Liver (tissue), 9 donors: ENCODE data around the gene TMED5. TPM values are rescaled to one million over a fixed set of nuclear protein-coding genes. Genes with fewer than 3 reads are reported as not detected.

ENCODE experiments used
- DNase-seq: peaks from one replicate; pipeline ENCODE4 v3.0.0-alpha.2; 2017; ENCODE audit warnings: low spot score
- H3K27ac ChIP-seq, 2 donors: one replicate each; pipeline ENCODE4 v1.7.0; 2013; ENCODE audit warnings: inconsistent platforms in 2 of 2, low read length in 2 of 2, control low read depth in 1 of 2, low read depth in 1 of 2, mild to moderate bottlenecking in 1 of 2
- H3K27me3 ChIP-seq, 4 donors: one replicate each; pipeline versions ENCODE4 v1.6.1 to v1.7.0; 2013; ENCODE audit warnings: low read length in 3 of 4, inconsistent platforms in 1 of 4, mild to moderate bottlenecking in 1 of 4, moderate library complexity in 1 of 4; ENCODE audit not compliant: control insufficient read depth in 4 of 4, insufficient read depth in 4 of 4
- H3K36me3 ChIP-seq, 4 donors: one replicate each; pipeline versions ENCODE4 v1.6.1 to v1.7.0; 2013; ENCODE audit warnings: low read length in 3 of 4, mild to moderate bottlenecking in 3 of 4, low read depth in 1 of 4, moderate library complexity in 1 of 4; ENCODE audit not compliant: control insufficient read depth in 4 of 4, insufficient read depth in 3 of 4
- H3K4me1 ChIP-seq, 4 donors: one replicate each; pipeline versions ENCODE4 v1.6.1 to v1.7.0; 2013; ENCODE audit warnings: low read length in 3 of 4, mild to moderate bottlenecking in 3 of 4, moderate library complexity in 1 of 4; ENCODE audit not compliant: control insufficient read depth in 4 of 4, insufficient read depth in 4 of 4
- H3K4me3 ChIP-seq, 3 donors: one replicate each; pipeline versions ENCODE4 v1.6.1 to v1.7.0; 2013; ENCODE audit warnings: low read length in 3 of 3, control low read depth in 1 of 3, low read depth in 1 of 3, mild to moderate bottlenecking in 1 of 3
- H3K9ac ChIP-seq, 2 donors: one replicate each; pipeline ENCODE4 v1.7.0; 2013; ENCODE audit warnings: low read length in 2 of 2, mild to moderate bottlenecking in 2 of 2, moderate library complexity in 2 of 2, control low read depth in 1 of 2, low read depth in 1 of 2
- H3K9me3 ChIP-seq, 4 donors: one replicate each; pipeline versions ENCODE4 v1.6.1 to v1.7.0; 2013; ENCODE audit warnings: low read length in 3 of 4; ENCODE audit not compliant: control insufficient read depth in 4 of 4
- ATF3 ChIP-seq: IDR thresholded peaks from 2 replicates; pipeline ENCODE4 v1.6.1; 2016; ENCODE audit warnings: antibody characterized with exemption
- CTCF ChIP-seq: fragments of 150-350 bp; IDR thresholded peaks from 2 replicates; pipeline ENCODE4 v1.5.1; 2017; ENCODE audit warnings: improper control_type of control experiment, low read depth, low read length; ENCODE audit not compliant: missing input control
- EGR1 ChIP-seq, 2 donors: IDR thresholded peaks; 2 replicates each; pipeline ENCODE4 v1.6.1; 2016 to 2018; ENCODE audit warnings: antibody characterized with exemption in 2 of 2, low read depth in 2 of 2
- FOXA1 ChIP-seq: IDR thresholded peaks from 2 replicates; pipeline ENCODE4 v1.6.1; 2016; ENCODE audit warnings: antibody characterized with exemption
- FOXA2 ChIP-seq: IDR thresholded peaks from 2 replicates; pipeline ENCODE4 v1.6.1; 2016; ENCODE audit warnings: antibody characterized with exemption
- GABPA ChIP-seq, 2 donors: IDR thresholded peaks in 1 of 2; conservative IDR thresholded peaks in 1 of 2; 2 replicates each; pipeline ENCODE4 v1.6.1; 2016; ENCODE audit warnings: antibody characterized with exemption in 2 of 2, mild to moderate bottlenecking in 1 of 2, moderate library complexity in 1 of 2
- HNF4A ChIP-seq, 2 donors: conservative IDR thresholded peaks; 2 replicates each; pipeline ENCODE4 v1.6.1; 2016; ENCODE audit warnings: antibody characterized with exemption in 2 of 2, mild to moderate bottlenecking in 2 of 2
- HNF4G ChIP-seq: IDR thresholded peaks from 2 replicates; pipeline ENCODE4 v1.6.1; 2016; ENCODE audit warnings: antibody characterized with exemption
- JUND ChIP-seq, 2 donors: IDR thresholded peaks; 2 replicates each; pipeline ENCODE4 v1.6.1; 2016; ENCODE audit warnings: antibody characterized with exemption in 2 of 2
- MAX ChIP-seq: IDR thresholded peaks from 2 replicates; pipeline ENCODE4 v1.6.1; 2016; ENCODE audit warnings: antibody characterized with exemption
- NR2F2 ChIP-seq: IDR thresholded peaks from 2 replicates; pipeline ENCODE4 v1.6.1; 2016; ENCODE audit warnings: antibody characterized with exemption
- RAD21 ChIP-seq, 2 donors: IDR thresholded peaks; 2 replicates each; pipeline ENCODE4 v1.6.1; 2016; ENCODE audit warnings: antibody characterized with exemption in 2 of 2, mild to moderate bottlenecking in 2 of 2
- REST ChIP-seq: IDR thresholded peaks from 2 replicates; pipeline ENCODE4 v1.6.1; 2016; ENCODE audit warnings: antibody characterized with exemption, mild to moderate bottlenecking
- RXRA ChIP-seq, 2 donors: IDR thresholded peaks; 2 replicates each; pipeline ENCODE4 v1.6.1; 2017 to 2018; ENCODE audit warnings: antibody characterized with exemption in 2 of 2, mild to moderate bottlenecking in 1 of 2
- SP1 ChIP-seq: IDR thresholded peaks from 2 replicates; pipeline ENCODE4 v1.6.1; 2018; ENCODE audit warnings: antibody characterized with exemption, mild to moderate bottlenecking
- TAF1 ChIP-seq: conservative IDR thresholded peaks from 2 replicates; pipeline ENCODE4 v1.6.1; 2016; ENCODE audit warnings: antibody characterized with exemption, mild to moderate bottlenecking
- YY1 ChIP-seq: IDR thresholded peaks from 2 replicates; pipeline ENCODE4 v1.6.1; 2016; ENCODE audit warnings: antibody characterized with exemption, mild to moderate bottlenecking
- ZBTB33 ChIP-seq: IDR thresholded peaks from 2 replicates; pipeline ENCODE4 v1.6.1; 2016; ENCODE audit warnings: antibody characterized with exemption
- WGBS: extraction: QIAGEN DNeasy Blood & Tissue Kit; methylation state at CpG from one replicate; pipeline ENCODE4 v1.1.7; 2013; 5-methylcytosine and 5-hydroxymethylcytosine counted together
- polyA plus RNA-seq, 2 donors: library from polyadenylated mRNA; stranded (reverse) in 1 of 2; unstranded in 1 of 2; fragments of 200-250 nt in 1 of 2; fragments of >200 nt in 1 of 2; fragmentation: Nextera tagmentation in 1 of 2; extraction: Ambion mirVana in 1 of 2; gene quantifications; one replicate each; pipeline versions ENCODE4 v1.2.1 to v1.2.3, GENCODE V29; 2013 to 2015
- total RNA-seq, 2 donors: library from RNA; depleted of rRNA; stranded (reverse); fragments of >200 nt; gene quantifications; one replicate each; pipeline ENCODE4 v1.2.3, GENCODE V29; 2014
- donor health status: healthy.
- donor health status: healthy.
- donor health status: healthy.
- donor health status: healthy.
- donor health status: healthy.

TMED5 gene
- total and polyA plus RNA-seq, 4 donors = 72.9 to 121 (median 85.7) TPM

GRCh38 chr1:93200714-93201113 lies 20.5 kb upstream of the TMED5 start:
- H3K27ac ChIP-seq = no peak overlapping the region
- no peak overlapping the region for H3K9ac ChIP-seq
- no peak overlapping the region for H3K4me3 ChIP-seq
- DNase-seq = no peak
- WGBS = 95% methylated on average over 4 of the region's 4 CpGs
- no peak for TF ChIP-seq EGR1 (IDR thresholded peaks at IDR 0.05; ENCODE audit: low read depth in 2 of 2)
- no peak for TF ChIP-seq TAF1
- peaks cover 0 to 6% (median 5%) of the 10 kb centered on the region in 4 donors for H3K4me1 ChIP-seq
- no peaks in the 10 kb centered on the region for H3K27me3 ChIP-seq
- no peaks in the 10 kb centered on the region for H3K9me3 ChIP-seq
- H3K36me3 ChIP-seq = peaks cover 0 to 6% (median 0%) of the 10 kb centered on the region in 4 donors

- no peak for DNase-seq
- H3K27me3 ChIP-seq = no peaks in the 10 kb centered on the region
- TF ChIP-seq GABPA (IDR thresholded peaks at IDR 0.05 in 1 of 2, conservative IDR thresholded peaks at IDR 0.05 in 1 of 2) (no peak), FOXA2 (no peak), REST (no peak), ATF3 (no peak), RAD21 (IDR thresholded peaks at IDR 0.05) (no peak), JUND (IDR thresholded peaks at IDR 0.05) (no peak), CTCF (no peak), FOXA1 (no peak), MAX (no peak), EGR1 (IDR thresholded peaks at IDR 0.05; ENCODE audit: low read depth in 2 of 2) (no peak), SP1 (no peak), HNF4G (no peak), HNF4A (conservative IDR thresholded peaks at IDR 0.05) (no peak), RXRA (IDR thresholded peaks at IDR 0.05) (no peak), NR2F2 (no peak), TAF1 (no peak), ZBTB33 (no peak), YY1 (no peak)
- peaks cover 0 to 4% (median under 1%) of the 10 kb centered on the region in 4 donors for H3K4me1 ChIP-seq
- no peaks in the 10 kb centered on the region for H3K9me3 ChIP-seq
- H3K9ac ChIP-seq = no peak overlapping the region
- peaks cover 0 to 6% (median under 1%) of the 10 kb centered on the region in 4 donors for H3K36me3 ChIP-seq
- no peak overlapping the region for H3K4me3 ChIP-seq
- WGBS = 97% methylated on average over 6 of the region's 6 CpGs
- no peak overlapping the region for H3K27ac ChIP-seq
These were observed 19.9 kb upstream of the TMED5 start for GRCh38 chr1:93200086-93200620.
